Activated CD8-positive, alpha-beta memory T cell treated with anti-CD3 and anti-CD28 coated beads, Interleukin-2, amount 50 U/mL, for 48 hours (primary cell): ENCODE data around the gene WNT3A.

Experiments used
- DNase-seq: peaks from one replicate; pipeline ENCODE4 v3.0.0-alpha.2; 2020

The WNT3A gene

DNA sequence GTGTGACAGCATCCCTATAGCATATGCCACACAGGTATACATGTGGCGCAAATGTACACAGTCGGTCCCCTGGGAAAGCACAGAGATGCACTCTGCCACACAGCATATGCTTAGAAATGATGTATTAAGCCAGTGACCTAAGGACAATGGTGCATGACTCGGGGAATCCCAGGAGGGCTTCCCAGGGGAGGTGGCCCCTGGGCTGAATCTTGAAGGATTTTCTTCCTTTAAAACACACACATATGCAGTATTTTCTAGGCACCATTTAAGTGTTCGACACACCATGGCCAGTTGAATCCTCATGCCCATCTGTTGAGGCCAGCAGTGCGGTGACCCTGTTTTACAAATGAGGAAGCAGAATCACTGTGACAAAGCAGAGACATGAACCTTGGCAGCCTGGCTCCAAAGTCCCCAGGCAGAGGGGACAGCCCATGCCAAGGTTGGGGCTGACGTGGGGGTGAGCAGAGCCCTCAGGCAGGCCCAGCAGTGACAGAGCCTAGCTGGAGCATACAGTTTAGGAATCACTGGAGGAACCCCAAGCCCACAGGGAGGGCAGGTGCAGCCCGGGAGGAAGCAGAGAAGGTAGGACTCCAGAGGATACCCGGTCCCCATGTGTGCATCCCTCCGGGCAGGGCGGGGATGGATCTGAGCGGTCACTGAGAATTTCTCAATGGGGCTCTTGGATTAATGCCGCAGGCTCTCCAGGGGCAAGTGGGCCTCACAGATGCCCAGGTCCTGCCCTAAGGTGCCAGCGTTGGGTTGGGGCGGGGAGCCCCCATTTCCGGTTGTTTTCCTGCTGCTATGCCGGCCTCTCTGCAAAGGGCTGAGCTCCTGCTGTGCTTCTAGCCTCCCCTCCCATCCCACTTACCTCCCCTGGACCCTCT lies 28.4 kb downstream of the WNT3A start:
- DNase-seq: peak; percentile 38

DNA sequence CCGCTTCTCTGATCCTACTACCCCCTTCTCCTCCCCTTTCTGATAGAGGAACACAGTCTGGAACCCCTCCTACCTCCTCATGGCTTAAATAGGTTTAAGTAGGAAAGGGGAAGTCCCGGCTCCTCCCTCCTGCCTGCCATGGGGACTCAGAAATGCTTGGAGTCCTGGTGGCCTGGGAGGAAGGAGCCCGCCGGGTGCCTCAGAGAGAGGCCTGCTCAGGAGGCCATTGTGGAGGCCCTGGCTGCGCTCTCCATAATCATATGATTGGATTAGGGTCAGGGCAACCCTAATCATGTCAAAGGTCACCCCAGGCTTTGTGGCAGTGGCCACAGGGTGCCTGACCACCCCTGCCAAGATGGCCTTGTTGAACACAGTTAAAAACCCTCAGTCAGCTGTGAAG lies 29.0 kb downstream of the WNT3A start:
- peak; percentile 20 for DNase-seq

DNA sequence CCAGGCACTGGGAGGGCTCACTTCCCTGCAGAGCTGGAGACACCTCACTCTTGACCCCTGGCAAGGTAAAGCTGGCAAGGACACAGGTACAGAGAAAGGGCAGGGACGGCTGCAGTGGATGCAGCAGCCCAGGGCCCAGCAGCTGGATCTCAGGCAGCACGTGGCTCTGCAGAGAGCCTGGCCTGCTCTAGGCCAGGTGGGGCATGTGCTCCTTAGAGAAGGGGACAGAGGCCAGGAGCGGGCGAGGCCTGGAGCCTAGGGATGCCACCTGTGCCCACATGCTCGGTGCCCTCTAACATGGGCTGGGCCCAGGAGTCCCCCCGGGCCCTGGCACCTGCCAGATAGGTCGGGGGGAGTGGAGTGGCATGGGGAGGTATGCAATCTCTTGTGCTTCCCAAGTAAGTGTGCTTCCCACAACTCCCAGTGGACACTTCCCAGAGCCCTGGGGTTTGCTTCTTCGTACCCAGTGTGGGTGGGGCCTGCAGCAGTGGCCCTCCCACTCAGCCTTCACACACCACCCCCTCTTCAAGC lies 30.0 kb downstream of the WNT3A start:
- peak; percentile 47 for DNase-seq

DNA sequence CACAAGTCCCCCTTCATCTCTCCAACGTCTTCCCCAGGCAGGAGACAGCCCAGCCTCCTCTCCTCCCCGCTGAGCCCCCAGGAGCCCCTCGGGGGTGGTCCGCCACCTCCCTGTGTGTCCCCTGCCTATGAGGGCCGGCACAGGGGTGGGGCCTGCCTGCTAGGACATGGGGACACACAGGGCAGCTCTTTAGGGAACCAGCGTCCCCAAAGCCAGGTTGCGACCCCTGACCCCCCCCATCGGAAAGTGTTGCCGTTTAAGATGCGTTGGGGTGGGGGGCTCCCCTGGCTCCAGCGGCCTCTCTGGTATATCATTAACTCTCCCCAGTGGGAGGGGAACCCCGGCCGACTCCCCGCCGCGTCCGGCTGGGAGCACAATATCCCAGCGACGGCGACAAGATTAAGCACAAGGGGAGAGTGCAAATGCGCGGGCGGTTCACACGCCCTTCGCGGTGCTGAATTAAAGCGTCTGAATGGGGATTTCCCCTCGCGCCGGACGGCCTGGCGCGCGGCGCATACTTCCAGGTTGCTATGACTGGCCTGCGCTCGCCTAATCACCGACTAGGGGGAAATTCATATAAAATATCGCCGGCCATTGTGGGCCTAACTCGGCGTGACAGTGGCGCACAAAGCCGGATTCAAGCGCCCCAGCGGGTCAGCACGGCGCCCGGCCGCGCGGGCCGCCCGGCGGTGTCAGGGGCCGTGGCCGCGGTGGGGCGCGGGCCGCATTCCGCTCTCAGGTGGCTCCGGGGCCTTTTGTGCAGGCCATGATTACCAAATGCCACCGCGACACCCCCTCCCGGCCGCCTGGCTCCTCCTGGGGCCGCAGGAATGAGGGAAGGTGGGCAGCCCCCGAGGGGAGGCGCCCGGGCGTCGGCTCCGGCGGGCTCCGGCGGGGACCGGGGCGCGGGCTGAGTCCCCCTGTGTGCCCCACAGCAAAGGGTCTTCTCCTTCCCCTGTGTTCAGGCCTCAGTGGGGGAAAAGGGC lies 30.9 kb downstream of the WNT3A start:
- DNase-seq: peak; percentile 68

DNA sequence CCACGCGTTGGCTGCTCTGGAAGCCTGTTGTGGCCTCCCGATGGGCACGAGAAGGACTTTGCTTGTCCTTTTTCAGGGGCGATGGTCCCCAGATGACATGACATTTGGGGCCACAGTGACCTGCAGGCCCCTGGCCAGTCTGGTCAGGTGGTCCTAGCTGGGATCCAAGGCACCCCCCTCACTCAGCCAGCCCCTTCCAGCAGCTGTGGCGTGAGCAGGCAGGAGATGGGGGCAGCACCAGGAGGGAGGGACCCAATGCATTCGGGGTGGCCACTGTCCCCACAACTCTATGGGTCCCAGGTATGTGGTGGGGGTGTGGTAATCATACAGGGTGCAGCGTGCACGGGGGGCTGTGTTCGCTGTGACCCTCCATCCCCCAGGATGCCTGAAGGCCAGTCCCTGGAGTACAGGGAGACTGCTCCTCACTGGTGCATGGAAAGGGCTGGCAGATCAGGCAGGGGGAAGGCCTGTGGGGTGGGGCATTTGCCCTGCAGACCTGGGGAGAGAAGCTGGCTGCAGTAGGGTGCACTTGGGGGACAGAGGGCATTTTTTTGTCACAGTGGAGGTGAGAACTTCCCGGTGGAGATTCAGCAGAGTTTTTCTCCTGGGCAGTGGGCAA lies 31.7 kb downstream of the WNT3A start:
- DNase-seq: peak; percentile 47

DNA sequence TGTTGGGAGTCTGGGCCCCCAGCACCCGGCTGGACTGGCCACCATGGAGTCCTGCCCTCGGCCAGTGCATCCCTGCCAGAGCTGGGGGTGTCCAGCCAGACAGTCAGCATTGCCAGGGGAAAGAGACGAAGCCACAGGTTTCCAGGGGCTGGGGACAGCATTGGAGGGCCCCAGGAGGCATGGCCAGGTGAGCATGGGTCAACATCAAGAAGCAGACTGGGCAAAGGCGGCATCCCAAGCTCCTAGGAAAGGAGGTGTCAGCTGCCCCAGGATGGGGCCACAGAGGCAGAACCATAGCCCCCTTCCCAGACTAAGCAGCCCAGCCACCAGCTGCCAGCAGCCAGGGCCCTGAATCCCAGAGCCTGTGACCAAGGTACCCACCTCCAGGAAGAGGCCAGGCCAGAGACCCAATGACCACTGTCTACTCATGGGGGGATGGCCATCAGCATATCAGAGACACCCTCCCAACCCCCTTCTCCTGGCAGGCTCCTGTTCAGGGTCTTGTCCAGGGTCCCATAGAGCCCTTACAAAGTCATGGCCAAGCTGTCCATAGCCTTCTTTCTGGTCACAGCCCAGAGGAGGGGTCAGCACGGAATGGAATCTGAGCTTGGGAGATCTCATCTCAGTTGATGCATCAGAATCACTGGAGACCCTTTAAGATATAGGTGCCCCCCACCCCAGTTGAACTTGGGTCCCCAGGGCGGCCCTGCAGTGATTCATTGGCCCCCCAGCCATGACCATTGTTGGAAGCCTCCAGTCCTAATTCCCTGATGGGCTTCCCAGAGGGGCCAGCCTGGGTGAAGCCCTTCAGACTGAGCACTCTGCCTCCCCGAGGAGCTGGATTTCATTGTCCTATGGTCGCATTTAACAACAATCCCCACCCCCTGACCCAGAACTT lies 32.5 kb downstream of the WNT3A start:
- peak; percentile 44 for DNase-seq

DNA sequence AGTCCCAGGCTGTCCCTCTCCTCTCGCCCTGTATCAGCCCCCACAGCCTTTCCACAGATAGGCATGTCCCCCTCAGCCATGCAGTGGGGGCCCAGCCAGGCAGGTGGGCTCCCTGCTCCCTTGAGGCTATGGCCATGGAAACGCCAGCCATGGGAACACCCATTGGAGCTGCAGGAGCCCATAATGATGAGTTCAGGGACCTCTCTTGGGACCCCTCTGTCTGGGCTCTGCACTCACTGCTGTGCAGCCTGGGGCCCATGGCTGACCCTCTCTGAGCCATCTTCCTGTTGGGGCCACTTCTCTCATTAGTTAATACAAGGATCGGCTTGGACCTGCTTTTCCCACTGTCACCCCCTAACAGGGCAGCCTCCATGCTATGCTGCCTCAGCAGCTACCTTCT lies 33.2 kb downstream of the WNT3A start:
- peak; percentile 39 for DNase-seq

DNA sequence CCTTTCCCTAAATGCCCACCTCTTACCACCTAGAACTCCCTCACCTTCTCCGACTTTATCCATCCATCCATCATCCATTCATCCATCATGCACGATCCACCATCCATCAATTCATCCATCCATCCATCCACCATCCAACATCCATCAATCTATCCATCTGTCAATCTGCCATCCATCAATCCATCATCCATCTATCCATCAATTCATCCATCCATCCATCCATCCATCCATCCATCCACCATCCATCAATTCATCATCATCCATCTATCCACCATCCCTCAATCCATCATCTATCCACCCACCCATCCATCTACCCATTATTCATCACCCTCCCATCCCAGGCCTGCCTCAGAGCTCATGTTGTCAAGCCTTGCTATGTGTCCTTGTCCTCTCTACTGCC lies 34.5 kb downstream of the WNT3A start:
- no peak for DNase-seq

DNA sequence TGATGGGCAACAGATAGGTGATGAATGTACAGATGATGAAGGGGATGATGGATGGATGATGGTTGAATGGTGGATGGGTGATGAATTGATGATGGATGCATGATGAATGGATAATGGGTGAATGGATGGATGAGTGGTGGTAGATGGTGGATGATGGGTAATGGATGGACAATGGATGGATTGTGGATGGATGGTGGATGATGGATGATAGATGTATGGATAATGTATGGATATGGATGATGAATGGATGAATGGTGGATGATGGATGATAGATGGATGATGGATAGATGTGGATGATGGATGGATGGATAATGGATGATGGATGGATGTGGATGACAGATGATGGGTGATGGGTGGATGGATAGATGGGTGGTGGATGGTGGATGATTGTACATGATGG lies 35.7 kb downstream of the WNT3A start:
- no peak for DNase-seq

DNA sequence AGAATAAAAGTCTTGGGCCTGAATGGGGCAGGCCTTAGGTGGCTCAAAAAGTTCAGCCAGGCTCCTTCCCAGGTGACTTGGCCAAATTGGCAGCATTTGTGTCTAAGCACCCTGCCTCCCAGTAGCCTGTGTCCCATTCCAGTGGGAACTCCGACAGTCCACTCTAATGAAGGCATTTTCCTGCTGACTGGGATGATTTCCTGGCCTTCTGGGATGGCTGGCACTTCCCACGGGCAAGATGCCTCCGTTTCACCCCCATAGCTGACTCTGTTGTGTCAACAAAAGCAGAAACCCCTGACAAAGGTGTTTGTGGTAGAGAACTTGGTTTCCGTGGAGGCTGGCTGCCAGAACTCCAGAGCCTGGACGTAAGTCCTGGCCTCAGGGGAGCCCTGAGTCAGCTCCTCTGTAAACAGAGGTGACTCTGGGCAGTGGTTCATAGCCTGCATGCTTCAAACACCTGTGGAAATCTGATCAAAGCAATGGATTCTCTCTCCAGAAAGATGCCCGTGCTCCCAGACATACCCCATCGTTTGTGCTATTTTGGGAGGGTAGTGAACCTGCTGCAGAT lies 36.6 kb downstream of the WNT3A start:
- no peak for DNase-seq

DNA sequence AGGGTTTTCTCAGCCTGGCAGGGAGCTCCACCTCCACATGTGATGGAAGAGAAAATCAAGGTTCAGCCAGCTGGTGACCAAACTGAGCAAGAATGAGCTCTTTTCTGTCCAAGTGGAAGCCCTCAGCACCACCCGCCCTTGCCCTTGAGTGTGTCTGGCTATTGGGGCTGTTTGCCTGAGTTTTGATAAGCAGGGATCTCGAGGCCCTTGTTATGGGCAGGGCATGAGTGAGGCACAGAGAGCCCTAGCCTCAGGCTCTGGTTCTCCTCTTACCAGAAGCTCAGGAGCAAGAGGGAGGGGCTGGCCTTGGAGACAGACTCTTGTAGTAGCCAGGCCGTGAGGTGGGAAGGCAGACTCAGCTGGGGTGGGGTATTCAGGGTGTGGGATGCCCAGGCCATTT lies 38.2 kb downstream of the WNT3A start:
- no peak for DNase-seq

DNA sequence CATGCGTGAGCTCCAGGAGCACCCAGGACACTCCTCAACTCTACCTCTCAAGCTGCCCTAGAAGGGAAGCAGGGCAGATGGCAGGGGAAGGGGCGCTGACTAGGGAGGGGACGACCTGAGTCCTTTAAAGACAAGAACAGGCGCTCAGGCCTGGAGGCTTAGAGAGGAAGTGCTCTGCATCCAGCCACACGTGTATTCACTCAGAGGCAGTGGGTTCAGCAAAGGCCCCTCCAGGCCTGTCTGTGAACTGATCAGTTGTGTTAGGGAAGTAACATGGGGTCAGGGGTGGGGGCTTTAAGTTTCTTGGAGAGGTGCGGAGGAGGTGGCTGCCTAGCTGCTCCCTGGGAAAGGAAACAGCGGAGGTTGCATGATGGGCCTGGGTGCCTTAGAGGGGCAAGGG lies 38.6 kb downstream of the WNT3A start:
- peak; percentile 40 for DNase-seq

DNA sequence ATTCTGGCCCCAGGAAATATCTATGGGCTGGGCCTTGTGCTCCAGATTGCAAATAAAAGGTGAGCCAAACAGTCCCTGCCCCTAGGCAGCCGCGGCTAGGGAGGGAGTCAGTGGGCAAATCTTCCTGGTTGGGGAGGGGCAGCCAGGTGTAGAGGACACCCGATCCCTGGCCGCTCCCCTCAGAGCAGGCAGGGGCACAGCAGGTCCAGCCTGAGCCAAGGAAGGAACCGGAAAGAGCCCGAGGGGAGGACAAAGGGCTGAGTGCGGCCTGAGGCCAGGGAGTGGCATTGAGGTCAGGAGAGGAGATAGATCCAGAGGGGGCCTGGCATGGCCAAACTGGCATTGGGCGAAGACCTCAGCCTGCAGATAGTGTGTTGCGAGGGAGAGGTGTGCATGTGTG lies 39.1 kb downstream of the WNT3A start:
- no peak for DNase-seq

DNA sequence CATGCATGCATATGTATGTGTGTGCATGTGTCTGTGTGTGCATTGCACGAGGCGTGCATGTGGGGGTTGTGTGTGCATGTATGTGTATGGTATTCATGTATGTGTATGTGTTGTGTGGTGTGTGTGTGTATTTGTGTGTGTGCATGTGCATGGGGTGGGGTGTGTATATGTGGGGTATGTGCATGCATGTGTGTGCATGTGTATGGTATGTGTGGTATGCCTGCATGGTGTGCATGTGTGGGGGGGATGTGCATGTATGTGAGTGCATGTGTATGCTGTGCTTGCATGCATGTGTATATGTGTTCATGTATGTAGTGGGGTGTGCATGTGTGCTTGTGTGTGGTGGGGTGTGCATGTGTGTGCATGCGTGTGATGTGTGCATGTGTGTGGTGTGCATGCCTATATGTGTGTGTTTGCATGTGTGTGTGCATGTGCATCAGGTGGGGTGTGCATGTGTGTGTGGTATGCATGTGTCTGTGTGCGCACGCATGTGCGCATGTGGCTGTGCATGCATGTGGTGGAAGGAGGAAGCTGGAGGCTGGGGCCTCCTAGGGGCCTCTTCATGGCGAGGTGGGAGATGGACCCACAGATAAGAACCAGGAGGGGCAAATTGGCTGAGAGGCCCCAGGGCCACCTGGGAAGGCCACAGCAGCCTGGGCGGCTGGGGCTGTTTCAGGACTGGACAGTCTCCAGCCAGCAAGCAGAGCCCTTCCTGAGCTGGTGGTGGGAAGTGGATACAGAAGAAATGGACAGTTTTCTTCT lies 39.8 kb downstream of the WNT3A start:
- no peak for DNase-seq

DNA sequence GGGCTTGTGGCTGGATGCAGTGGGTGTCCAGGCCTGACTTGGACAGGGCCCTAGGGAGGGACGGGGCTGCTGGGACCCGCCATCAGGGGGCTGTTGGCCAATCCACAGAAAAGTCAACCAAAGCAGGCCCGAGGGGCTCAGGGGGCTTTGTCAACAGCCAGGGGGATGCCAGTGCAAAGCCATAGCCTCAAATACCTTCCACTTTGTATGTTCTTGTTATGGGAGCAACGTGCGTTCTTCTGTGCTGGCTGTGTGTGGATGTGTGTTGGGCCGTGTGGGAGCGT lies 40.3 kb downstream of the WNT3A start:
- DNase-seq: no peak

DNA sequence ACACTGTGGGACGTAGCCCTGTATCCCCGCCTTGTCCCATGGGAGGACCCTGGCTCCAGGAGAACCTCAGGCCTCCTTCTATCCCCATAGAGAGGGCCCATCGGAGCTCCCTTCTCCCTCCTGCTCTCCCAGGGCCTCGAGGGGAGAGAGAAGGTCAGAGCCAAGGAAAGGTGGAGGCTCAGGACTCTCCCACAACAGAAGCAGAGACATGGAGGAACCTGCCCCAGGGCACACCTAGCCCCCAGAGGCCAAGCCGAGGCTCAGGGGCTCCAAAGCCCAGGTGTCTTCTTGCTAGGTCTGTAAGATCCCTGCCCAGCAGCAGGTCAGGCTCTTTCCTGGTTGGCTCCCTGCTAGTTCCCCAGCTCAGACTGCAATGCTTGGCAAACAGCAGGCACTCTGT lies 41.3 kb downstream of the WNT3A start:
- no peak for DNase-seq

DNA sequence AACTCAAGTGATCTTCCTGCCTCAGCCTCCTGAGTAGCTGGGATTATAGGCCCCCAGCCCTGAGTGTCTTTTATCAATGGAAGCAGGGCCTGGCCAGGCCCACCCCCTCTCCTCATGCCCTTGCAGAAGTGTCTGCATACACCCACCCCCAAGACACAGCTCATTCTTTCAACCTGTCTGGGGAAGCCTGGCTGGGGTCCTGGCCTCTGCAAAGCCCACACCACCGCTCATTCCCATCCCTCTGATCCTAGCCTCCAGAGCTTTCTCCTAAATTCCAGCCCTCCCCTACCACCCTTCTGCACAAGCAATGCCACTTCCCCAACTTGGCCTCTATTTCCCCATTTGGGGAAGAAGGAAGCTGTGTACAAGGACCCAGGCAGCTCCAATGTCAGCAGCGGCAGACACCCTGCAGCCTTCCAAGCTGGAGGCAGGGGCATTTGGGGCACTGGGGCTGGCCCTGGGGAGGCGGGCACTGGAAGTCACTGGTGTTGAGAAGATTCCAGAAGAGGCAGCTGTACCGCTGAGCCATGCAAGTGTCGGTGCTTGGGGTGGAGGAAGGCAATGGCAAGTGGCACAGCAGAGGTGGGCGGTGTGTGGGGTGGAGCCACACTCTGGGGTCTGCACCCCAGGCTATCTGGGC lies 42.0 kb downstream of the WNT3A start:
- no peak for DNase-seq

DNA sequence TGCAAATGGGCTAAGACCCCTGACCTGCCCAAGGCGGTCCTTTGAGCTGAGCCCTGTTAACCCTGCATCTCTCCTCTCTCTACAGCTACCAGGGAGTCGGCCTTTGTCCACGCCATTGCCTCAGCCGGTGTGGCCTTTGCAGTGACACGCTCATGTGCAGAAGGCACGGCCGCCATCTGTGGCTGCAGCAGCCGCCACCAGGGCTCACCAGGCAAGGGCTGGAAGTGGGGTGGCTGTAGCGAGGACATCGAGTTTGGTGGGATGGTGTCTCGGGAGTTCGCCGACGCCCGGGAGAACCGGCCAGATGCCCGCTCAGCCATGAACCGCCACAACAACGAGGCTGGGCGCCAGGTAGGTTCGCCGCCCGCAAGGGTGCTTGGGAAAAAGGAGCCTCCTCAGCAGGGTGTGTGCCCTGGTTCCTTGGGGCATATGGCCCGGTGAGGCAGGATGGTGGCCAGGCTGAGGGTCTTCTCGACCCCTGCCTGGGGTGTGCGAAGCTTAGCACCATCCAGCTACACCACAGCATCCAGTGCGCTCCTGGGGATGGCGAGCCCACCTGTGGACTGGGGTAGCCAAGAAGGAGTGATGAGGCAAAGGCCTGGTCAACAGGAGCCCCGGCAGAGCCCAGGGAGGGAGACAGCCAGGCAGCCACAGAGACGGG lies 43.9 kb downstream of the WNT3A start:
- DNase-seq: no peak

DNA sequence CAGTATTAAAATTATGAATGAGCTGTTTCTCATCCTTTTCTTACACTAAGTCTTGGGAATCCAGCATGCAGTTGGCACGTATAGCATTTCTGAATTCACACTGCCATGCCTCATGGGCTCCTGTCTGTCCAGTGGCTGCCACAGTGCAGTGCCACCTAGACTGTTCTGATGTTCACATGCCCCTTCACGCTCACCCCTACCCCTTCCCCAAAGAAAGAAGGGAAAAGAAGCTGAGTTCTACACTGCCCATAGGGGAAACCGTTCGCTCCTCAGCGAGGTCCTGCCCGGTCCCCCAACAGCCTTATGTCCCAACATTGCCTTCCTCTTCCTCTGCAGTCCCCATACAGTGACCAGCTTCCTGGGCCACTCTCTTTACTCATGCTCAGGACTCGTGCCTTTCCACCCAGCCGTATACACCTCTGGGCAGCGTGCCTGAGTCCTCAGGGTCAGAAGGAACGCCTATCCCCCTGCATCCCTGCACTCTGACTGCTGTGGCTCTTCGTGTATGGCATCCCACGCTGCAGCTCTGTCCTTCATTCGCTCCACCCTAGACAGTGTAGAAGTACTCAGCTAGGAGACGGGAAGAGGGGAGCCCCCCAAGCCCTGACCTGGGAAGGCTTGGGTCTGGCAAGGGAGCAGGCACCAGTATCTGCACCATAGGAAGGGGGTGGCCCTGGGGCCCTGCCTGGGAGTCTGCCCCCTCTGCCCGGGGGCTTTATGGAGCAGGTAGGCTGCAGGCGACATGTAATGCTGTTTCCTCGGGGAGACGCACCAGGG lies 51.6 kb downstream of the WNT3A start:
- DNase-seq: no peak
